Ovary (tissue), 3 donors: ENCODE results near the gene ARHGEF7.

Experiments used
- POLR2A ChIP-seq: fragments of 450-650 bp; IDR thresholded peaks from one replicate; pipeline ENCODE4 v1.6.1; 2017; ENCODE audit warnings: antibody characterized with exemption, mild to moderate bottlenecking, moderate library complexity
- TF ChIP-seq, protein P1 (sequence below), 3 donors: fragments of 450-650 bp in 2 of 3; fragments of 200-600 bp in 1 of 3; IDR thresholded peaks; one replicate each; pipeline versions ENCODE4 v1.5.1 to v1.8.0; 2016 to 2022; ENCODE audit warnings: antibody characterized with exemption in 3 of 3, mild to moderate bottlenecking in 1 of 3
- donor health status: DM: no; HTN: no; CAD: no.

DNA sequence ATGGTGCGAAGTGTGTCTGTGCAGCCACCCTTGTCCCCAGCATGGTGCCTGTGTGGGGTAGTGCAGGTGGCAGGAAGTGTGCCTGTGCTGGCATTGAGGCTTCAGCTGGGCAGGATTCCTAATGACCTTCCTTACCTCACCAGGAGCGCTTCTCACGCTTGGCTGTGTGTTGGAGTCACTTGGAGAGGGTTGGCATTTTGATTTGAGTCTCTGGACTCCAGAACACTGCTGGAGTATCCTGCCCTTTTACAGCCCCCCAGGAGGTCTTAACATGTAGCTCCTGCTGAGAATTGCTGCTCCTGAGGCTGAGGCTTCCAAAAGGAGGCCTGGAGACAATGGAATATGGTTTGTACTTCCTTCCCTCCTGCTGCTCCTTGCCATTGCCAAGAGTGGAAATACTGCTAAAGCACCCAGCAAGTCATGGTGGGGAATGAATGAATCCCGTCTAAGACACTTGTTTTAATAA lies 87.1 kb downstream of the ARHGEF7 start:
- no peak for TF ChIP-seq POLR2A
- TF ChIP-seq, protein P1, sequence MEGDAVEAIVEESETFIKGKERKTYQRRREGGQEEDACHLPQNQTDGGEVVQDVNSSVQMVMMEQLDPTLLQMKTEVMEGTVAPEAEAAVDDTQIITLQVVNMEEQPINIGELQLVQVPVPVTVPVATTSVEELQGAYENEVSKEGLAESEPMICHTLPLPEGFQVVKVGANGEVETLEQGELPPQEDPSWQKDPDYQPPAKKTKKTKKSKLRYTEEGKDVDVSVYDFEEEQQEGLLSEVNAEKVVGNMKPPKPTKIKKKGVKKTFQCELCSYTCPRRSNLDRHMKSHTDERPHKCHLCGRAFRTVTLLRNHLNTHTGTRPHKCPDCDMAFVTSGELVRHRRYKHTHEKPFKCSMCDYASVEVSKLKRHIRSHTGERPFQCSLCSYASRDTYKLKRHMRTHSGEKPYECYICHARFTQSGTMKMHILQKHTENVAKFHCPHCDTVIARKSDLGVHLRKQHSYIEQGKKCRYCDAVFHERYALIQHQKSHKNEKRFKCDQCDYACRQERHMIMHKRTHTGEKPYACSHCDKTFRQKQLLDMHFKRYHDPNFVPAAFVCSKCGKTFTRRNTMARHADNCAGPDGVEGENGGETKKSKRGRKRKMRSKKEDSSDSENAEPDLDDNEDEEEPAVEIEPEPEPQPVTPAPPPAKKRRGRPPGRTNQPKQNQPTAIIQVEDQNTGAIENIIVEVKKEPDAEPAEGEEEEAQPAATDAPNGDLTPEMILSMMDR (IDR thresholded peaks at IDR 0.05), result no peak
